NB4 (cell line): ENCODE data around the gene ZNF581.
A peak's percentile ranks its signal among the peaks of the same experiment; 100 is the strongest.

ENCODE experiments used
- DNase-seq: peaks from one replicate; pipeline ENCODE4 v3.0.0; 2010; ENCODE audit warnings: low read depth
- H3K4me3 ChIP-seq: one replicate; pipeline ENCODE4 v1.5.1; 2011; ENCODE audit warnings: mild to moderate bottlenecking, low read depth, low read length, moderate library complexity
- MYC ChIP-seq: IDR thresholded peaks from 2 replicates; pipeline ENCODE4 v1.6.1; 2011; ENCODE audit warnings: low read depth, low read length
- POLR2A ChIP-seq: IDR thresholded peaks from 2 replicates; pipeline ENCODE4 v1.6.1; 2011; ENCODE audit warnings: mild to moderate bottlenecking; ENCODE audit not compliant: insufficient read length; ENCODE audit errors: extremely low read depth
- TF ChIP-seq, protein P1 (sequence below): IDR thresholded peaks from 2 replicates; pipeline ENCODE4 v1.6.1; 2011; ENCODE audit warnings: low read depth, low read length
- TF ChIP-seq, protein P2 (sequence below): IDR thresholded peaks from one replicate; pipeline ENCODE4 v1.5.1; 2012; ENCODE audit warnings: low read depth, low read length

Gene ZNF581, protein sequence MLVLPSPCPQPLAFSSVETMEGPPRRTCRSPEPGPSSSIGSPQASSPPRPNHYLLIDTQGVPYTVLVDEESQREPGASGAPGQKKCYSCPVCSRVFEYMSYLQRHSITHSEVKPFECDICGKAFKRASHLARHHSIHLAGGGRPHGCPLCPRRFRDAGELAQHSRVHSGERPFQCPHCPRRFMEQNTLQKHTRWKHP

DNA sequence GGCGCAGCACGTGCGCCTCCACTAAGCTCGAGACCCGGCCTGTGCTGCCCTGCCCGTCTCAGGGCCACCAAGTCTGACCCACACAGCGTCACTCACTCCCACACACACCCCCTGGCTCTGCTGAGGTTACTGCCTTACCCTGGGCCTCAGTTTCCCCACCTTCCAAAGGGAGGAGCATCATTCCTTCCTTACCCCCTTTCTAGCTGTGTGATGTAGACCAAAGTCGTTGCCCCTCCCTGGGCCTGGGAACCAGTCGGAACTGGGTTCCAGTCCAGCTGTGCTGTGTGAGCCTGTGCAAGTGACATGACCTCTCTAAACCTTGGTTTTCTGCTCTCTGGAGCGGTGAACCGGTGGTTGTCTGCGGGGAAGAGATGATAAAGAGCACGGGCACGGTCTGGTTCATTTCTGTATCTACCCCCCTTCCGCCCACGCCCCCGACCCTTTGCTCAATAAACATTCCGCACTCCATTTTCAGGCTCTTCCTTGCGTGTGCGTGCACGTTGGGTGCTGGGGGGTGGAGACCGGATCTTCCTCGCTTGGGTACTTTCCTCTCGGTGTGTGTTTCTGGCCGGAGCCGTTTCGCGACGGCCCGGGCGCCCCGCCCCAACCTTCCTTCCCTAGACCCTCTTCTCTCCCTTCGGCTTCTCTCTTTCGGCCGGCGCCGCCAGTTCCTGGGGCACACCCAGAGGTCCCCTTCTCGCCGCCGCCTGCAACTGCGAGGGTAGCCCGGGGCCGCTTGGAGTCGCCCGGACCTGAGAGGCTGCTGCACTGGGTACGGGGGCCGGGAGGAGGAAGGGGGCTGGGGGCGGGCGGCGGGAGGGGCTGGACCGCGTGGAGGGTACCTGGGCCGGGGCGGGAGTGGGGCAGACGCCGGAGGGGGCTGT, at the start of gene ZNF581:
Gene ZNF581 (plus strand): TSS at position 647 of the 884 bp plus-strand sequence. CDS start 923 bp downstream, outside the sequence.
- TF ChIP-seq MYC: peak; percentile 48; the same call in 1 of the 2 replicates
- TF ChIP-seq, protein P1, sequence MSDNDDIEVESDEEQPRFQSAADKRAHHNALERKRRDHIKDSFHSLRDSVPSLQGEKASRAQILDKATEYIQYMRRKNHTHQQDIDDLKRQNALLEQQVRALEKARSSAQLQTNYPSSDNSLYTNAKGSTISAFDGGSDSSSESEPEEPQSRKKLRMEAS: no peak
- peak within 1 kb of the TSS; percentile 78 for H3K4me3 ChIP-seq
- DNase-seq: peak; percentile 77

DNA sequence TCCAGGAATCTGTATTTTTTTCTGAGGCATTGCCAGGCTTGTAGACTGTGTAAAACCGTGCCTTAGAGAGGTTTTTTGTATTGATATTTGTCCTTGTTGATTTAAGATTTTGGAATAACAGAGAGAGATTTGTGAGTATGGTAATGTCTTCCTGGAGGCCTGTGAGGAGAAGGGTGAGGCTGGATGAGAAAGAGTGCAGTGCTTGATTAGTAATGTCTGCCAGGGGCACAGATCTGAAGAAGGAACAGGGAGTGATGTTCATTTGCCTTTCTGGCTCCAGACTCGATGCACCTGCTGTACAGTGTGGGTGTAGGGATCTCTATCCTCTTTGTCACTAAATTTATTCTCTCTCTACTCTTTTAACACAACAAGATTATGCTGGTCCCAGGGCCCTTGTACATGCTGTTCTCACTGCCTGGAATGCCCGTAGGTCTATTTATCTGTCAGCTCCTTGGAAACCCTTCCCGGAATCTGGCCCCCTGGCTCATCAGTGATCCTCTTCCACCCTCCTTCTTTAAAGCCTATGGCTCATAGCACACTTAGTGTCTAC, 48.4 kb upstream of the ZNF581 start:
- H3K4me3 ChIP-seq: no peak overlapping the region
- no peak for DNase-seq
- TF ChIP-seq, protein P1: no peak
- TF ChIP-seq, protein P2, sequence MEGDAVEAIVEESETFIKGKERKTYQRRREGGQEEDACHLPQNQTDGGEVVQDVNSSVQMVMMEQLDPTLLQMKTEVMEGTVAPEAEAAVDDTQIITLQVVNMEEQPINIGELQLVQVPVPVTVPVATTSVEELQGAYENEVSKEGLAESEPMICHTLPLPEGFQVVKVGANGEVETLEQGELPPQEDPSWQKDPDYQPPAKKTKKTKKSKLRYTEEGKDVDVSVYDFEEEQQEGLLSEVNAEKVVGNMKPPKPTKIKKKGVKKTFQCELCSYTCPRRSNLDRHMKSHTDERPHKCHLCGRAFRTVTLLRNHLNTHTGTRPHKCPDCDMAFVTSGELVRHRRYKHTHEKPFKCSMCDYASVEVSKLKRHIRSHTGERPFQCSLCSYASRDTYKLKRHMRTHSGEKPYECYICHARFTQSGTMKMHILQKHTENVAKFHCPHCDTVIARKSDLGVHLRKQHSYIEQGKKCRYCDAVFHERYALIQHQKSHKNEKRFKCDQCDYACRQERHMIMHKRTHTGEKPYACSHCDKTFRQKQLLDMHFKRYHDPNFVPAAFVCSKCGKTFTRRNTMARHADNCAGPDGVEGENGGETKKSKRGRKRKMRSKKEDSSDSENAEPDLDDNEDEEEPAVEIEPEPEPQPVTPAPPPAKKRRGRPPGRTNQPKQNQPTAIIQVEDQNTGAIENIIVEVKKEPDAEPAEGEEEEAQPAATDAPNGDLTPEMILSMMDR: no peak
- TF ChIP-seq MYC (no peak), POLR2A (no peak)

DNA sequence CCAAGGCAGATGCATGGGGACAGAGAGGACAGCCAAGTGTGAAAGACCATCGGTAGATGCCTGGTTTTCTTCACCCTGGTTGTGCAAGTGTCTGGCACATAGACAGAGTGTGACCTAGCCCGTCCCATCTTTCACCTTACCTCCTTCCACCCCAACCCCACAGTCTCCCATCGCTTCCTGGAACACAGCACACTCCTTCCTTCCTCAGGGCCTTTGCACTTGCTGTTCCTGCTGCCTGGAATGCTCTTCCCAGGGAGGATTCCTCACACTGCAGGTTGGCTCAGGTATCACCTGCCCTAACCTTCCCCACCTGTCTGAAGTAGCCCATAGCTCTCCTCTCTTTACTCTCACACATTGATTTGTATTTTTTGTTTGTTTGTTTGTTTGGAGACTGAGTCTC, 47.1 kb upstream of the ZNF581 start:
- TF ChIP-seq POLR2A: no peak
- TF ChIP-seq, protein P2: no peak
- no peak for TF ChIP-seq MYC
- TF ChIP-seq, protein P1: no peak
- no peak for DNase-seq
- H3K4me3 ChIP-seq: no peak overlapping the region

DNA sequence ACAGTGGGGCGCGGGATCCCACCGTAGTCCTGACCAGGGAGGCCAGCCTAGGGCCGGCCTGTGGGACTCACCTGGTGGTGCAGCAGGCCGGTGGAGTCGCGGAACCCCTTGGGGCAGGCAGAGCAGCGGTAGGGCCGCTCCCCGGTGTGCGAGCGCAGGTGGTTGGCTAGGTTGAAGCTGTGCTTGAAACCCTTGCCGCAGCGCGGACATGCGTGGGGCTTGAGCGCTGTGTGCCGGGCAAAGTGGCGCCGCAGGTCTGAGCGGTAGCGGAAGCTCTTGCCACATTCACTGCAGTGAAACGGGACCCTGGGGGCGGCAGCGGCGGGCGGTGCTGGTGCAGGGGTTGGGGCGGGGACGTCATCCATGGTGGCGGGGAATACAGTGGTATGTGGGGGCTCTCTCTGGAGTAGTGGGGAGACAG, 45.9 kb upstream of the ZNF581 start:
- DNase-seq: no peak
- TF ChIP-seq, protein P1: no peak
- TF ChIP-seq POLR2A (no peak), MYC (no peak)
- TF ChIP-seq, protein P2: no peak
- no peak overlapping the region for H3K4me3 ChIP-seq

DNA sequence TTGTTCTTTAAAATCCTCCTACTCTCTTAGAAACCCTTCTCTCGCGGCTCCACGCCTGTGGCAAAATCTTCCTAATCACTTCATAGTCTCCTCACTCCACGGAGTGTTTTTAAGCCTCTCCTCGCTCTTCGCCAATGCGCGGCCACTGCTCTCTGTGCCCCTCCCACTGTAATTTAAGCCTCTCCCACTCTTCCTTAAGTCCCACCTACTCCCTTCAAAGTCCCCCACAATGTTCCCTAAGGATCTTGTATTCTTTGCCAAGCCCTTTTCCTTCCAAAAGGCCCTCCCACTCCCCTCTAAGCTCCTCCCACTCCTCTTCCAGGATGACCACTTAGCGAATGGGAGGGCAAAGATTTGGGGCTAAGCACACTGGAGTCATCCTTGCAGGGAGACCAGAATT, 45.4 kb upstream of the ZNF581 start:
- H3K4me3 ChIP-seq: peak overlapping the region; percentile 32
- TF ChIP-seq, protein P1: no peak
- TF ChIP-seq MYC: no peak
- TF ChIP-seq, protein P2: no peak
- no peak for TF ChIP-seq POLR2A
- DNase-seq: no peak
